HG03432 (cell line): ENCODE data around the gene HTR4.
"Not testable (repeated sequence)": the region's sequence is repeated elsewhere in the genome, so short reads cannot be mapped to it uniquely, and the experiment has no call there.

ENCODE experiments used
- ATAC-seq: cut with Tn5 transposase; IDR thresholded peaks from one replicate; pipeline ENCODE4 v1.9.1; 2021; ENCODE audit warnings: mild to moderate bottlenecking, moderate library complexity; ENCODE audit not compliant: unreplicated experiment

The HTR4 gene

DNA sequence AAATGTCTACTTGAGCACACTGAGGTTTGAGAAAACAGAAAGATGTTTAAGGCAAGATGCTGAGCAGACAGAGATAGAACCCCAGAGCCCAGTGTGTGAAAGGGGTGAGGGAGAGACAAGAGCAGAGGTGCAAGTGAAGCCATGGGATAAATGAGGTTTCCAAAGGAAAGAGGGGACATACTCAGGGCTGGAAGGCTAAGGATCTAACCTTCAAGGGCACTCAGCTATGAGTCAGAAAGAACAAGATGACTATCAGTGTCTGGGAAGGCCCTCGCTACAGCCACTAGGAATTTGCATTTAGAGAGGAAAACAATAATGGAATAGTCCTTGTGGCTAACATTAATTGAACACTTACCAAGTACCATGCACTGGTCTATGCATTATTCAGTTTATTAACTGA lies 113.7 kb downstream of the HTR4 start:
- ATAC-seq: no peak

DNA sequence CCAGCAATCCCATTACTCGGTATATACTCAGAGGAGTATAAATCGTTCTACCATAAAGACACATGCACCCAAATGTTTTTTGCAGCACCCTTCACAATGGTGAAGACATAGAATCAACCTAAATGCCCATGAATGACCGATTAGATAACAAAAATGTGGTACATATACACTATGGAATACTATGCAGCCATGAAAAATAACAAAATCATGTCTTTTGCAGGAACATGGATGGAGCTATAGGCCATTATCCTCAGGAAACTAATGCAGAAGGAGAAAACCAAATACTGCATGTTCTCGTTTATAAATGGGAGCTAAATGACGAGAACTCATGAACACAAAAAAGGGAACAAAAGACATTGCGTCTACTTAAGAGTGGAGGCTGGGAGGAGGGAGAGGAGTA lies 114.5 kb downstream of the HTR4 start:
- no peak for ATAC-seq

DNA sequence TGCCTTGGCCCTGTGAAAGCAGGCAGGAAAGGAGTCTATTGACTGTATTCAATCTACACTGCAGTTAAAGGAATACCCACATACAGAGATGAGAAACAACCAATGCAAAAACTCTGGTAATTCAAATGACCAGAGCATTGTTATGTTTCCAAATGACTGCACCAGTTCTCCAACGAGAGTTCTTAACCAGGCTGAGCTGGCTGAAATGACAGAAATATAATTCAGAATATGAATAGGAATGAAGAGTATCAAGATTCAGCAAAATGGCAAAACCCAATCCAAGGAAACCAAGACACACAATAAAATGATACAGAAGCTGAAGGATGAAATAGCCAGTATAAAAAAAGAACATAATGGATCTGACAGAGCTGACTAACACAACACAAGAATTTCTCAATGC lies 119.1 kb downstream of the HTR4 start:
- no peak for ATAC-seq

- ATAC-seq: no peak
Observed at GRCh38 chr5:148532969-148533670, 121.2 kb downstream of the HTR4 start.

DNA sequence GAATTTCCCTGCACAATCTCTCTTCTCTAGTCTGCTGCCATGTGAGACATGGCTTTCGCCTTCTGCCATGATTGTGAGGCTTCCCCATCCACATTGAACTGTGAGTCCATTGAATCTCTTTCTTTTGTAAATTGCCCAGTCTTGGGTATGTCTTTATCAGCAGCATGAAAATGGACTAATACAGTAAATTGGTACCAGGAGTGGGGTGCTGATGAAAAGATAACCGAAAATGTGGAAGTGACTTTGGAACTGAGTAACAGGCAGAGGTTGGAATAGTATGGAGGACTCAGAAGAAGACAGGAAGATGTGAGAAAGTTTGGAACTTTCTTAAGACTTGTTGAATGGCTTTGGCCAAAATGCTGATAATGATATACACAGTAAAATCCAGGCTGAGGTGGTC lies 124.9 kb downstream of the HTR4 start:
- ATAC-seq: not testable (repeated sequence)

- no peak for ATAC-seq
Observed at GRCh38 chr5:148524721-148525120, 129.6 kb downstream of the HTR4 start.

DNA sequence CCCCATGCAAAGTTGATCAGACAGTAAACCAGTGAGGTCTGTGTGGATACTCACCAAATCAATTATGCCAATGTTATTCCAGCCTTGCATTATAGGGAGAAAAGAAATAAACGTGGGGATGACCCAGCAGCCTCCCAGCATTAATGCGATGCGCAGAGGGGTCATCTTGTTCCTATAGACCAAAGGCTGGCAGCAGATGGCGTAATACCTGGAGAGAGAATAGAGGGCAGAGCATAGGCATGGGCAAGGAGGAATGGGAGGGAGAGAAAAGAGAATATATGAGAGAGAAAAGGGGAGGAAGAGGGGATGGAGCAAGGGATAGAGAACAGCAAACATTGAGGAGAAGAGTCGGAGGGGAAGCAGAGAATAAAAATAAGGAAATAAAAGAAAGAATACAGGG lies 131.2 kb downstream of the HTR4 start:
- no peak for ATAC-seq

GRCh38 chr5:148515460-148515859 lies 138.9 kb downstream of the HTR4 start:
- no peak for ATAC-seq

- no peak for ATAC-seq
Observed at GRCh38 chr5:148514344-148514743, 140.0 kb downstream of the HTR4 start.

DNA sequence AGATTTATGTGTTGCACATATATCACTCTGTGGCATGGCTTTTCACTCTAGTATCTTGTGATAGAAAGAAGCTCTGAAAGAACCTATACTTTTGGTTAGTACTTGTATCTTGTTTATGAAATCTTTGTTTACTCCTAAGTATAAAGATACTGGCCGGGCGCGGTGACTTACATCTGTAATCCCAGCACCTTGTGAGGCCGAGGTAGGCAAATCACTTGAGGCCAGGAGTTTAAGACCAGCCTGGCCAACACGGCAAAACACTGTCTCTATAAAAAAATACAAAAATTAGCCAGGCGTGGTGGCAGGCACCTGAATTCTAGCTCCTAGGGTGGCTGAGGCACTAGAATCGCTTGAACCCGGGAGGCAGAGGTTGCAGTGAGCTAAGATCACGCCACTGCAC lies 141.8 kb downstream of the HTR4 start:
- no peak for ATAC-seq

- ATAC-seq: peak; percentile 92
Observed at GRCh38 chr5:148511810-148512347, 142.4 kb downstream of the HTR4 start.

- no peak for ATAC-seq
Observed at GRCh38 chr5:148509893-148510292, 144.4 kb downstream of the HTR4 start.

GRCh38 chr5:148507648-148508047 lies 146.7 kb downstream of the HTR4 start:
- no peak for ATAC-seq

GRCh38 chr5:148499452-148499851 lies 154.9 kb downstream of the HTR4 start:
- no peak for ATAC-seq

DNA sequence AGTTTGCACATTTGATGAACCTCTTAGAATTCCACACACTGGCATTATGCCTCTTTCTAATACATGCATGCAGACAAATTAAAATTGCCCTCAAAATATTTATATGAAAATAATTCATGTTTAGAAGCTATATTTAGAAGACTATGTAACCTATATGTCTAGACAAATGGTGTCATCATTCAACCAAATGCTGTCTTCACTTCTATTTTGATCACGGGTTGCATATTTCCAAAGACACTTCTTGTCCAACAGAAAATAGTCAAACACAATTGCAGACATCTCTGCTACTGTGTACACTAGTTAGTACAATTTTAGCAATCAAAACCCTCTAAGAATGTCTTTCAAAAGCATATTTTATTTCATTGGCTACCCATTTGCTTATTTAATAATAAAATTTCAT lies 156.6 kb downstream of the HTR4 start:
- no peak for ATAC-seq

- ATAC-seq: no peak
Observed at GRCh38 chr5:148492351-148492750, 162.0 kb downstream of the HTR4 start.

DNA sequence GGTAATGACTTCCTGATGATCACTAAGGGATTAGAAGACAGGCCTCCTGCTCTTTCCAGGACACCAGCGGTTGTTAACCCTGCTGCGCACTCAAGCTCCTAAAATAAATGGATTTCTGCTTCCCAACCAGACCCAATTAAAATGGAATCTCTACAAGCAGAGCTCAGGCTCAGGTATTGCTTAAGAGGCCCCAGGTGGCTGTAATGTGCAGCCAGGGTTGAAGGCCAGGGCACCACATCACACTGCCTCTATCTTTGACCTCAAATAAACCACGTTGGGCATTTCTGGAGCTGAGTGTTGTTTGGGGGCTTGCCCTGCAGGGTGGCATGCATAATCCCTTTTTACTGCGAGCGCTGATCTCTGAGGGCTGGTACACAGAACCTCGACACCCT lies 162.5 kb downstream of the HTR4 start:
- no peak for ATAC-seq

DNA sequence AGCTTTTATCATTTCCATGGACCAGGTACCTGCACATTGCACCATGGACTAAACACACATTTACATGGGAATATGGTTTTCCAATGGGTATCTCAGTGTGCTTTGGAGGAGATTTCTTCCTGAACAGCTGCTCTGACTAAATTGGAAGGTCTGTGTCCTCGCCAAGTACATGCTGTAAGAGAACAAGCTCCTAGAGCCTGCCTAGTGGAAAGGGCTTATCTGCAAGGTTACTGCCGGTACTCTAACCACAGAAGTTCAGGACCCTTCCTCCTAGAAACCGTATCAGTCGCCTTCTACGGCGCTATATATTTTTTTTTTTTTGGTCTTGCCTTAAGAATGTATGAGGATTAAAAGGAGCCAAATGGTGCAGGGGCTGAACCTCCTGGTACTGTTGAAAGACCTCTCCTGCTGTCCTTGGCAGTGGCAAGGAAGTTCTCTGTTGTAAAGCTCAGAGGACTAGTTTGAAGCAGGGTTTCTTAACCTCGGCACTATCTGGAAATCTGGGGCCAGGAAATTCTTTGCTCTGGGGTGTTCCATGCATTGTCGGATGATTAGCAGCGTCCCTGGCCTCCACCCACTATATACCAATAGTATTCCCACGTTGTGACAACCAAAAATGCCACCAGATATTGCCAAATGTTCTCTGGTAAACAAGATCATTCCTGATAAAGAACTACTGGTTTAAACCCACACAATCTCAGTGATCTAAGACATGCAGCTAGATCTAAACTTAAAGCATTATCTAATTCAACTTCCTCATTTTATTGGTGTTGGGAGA lies 163.1 kb downstream of the HTR4 start:
- no peak for ATAC-seq

DNA sequence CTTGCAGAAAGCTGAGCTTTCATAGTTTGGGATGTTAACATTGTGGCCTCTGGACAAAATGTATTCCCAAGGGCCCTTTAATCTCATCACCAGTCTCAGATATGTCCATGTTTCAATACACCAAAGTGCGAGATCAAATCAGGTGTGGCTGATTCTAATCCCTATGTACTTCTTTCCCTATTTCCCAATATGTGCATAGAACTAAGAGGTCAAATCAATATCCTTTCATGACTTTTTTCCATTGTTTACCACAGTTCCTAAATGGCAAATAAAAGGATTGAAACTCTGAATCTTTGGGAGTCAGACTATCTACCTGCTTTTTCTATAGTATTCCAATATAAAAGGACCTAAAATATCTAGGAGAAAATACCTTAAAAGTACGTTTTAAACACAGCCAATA lies 165.6 kb downstream of the HTR4 start:
- ATAC-seq: no peak

- no peak for ATAC-seq
Observed at GRCh38 chr5:148486456-148486855, 167.9 kb downstream of the HTR4 start.

GRCh38 chr5:148484651-148485050 lies 169.7 kb downstream of the HTR4 start:
- ATAC-seq: no peak

- ATAC-seq: no peak
Observed at GRCh38 chr5:148483750-148484149, 170.6 kb downstream of the HTR4 start.
